HEK293 (cell line): ENCODE data around the gene PTGES3L.
A peak's percentile ranks its signal among the peaks of the same experiment; 100 is the strongest.

Source experiments
- CTCF ChIA-PET: fragments of 350-600 bp; formaldehyde crosslinking; extraction: SDS; loops from one replicate; lab custom pipeline; 2021; ENCODE audit warnings: antibody characterized with exemption; lab: Yijun Ruan, JAX
- POLR2A ChIA-PET: fragments of 300-600 bp; formaldehyde crosslinking; extraction: SDS; loops from one replicate; lab custom pipeline; 2020; ENCODE audit warnings: antibody characterized with exemption, inconsistent platforms; lab: Yijun Ruan, JAX
- H3K27ac ChIP-seq: fragments of 200-500 bp; sonication (Bioruptor generic); 2 replicates; pipeline ENCODE4 v1.5.1; 2014; ENCODE audit warnings: low read depth, low read length, control low read depth, inconsistent platforms; ENCODE audit errors: extremely low read depth
- H3K36me3 ChIP-seq, 2 experiments: fragments of 200-500 bp in 1 of 2; sonication (Bioruptor generic) in 1 of 2; 1 replicate in 1 of 2; 2 replicates in 1 of 2; pipeline ENCODE4 v1.5.1; 2014 to 2017; ENCODE audit warnings: inconsistent platforms in 2 of 2, low read length in 2 of 2; ENCODE audit not compliant: control insufficient read depth in 2 of 2, insufficient read depth in 1 of 2
- H3K4me1 ChIP-seq: fragments of 200-500 bp; sonication (Bioruptor generic); 2 replicates; pipeline ENCODE4 v1.5.1; 2014; ENCODE audit warnings: mild to moderate bottlenecking, low read length, inconsistent platforms; ENCODE audit not compliant: control insufficient read depth, insufficient read depth
- H3K4me3 ChIP-seq: 2 replicates; pipeline ENCODE4 v1.5.1; 2011; ENCODE audit warnings: low read depth, mild to moderate bottlenecking, control low read depth, low read length, moderate library complexity
- H3K9me3 ChIP-seq: fragments of 200-500 bp; sonication (Bioruptor generic); 2 replicates; pipeline ENCODE4 v1.5.1; 2014; ENCODE audit warnings: low read depth, low read length, inconsistent platforms; ENCODE audit not compliant: control insufficient read depth, insufficient read depth
- EGR2 ChIP-seq: fragments of 450-650 bp; formaldehyde crosslinking; IDR thresholded peaks from 2 replicates; pipeline ENCODE4 v1.5.1; 2016; ENCODE audit warnings: low read depth, missing biosample characterization, missing genetic modification characterization
- GLI4 ChIP-seq: fragments of 450-650 bp; formaldehyde crosslinking; IDR thresholded peaks from 2 replicates; pipeline ENCODE4 v1.5.1; 2016; ENCODE audit warnings: missing biosample characterization, missing genetic modification characterization
- YY1 ChIP-seq: fragments of 450-650 bp; formaldehyde crosslinking; IDR thresholded peaks from 2 replicates; pipeline ENCODE4 v1.5.1; 2018; ENCODE audit warnings: missing biosample characterization, missing genetic modification characterization
- ZIC2 ChIP-seq: fragments of 450-650 bp; formaldehyde crosslinking; IDR thresholded peaks from 2 replicates; pipeline ENCODE4 v1.5.1; 2016; ENCODE audit warnings: missing biosample characterization, missing genetic modification characterization
- ZNF133 ChIP-seq: fragments of 450-650 bp; formaldehyde crosslinking; IDR thresholded peaks from 2 replicates; pipeline ENCODE4 v1.5.1; 2016; ENCODE audit warnings: missing biosample characterization, missing genetic modification characterization
- ZNF335 ChIP-seq: fragments of 450-650 bp; formaldehyde crosslinking; conservative IDR thresholded peaks from 2 replicates; pipeline ENCODE4 v1.5.1; 2016; ENCODE audit warnings: missing biosample characterization, missing genetic modification characterization
- ZNF654 ChIP-seq: fragments of 450-650 bp; formaldehyde crosslinking; IDR thresholded peaks from 2 replicates; pipeline ENCODE4 v1.5.1; 2016; ENCODE audit warnings: low read depth, missing biosample characterization, missing genetic modification characterization
- ZNF660 ChIP-seq: fragments of 450-650 bp; IDR thresholded peaks from 2 replicates; pipeline ENCODE4 v1.5.1; 2018; ENCODE audit warnings: missing biosample characterization, mild to moderate bottlenecking, missing genetic modification characterization
- ZNF664 ChIP-seq: fragments of 450-650 bp; formaldehyde crosslinking; IDR thresholded peaks from 2 replicates; pipeline ENCODE4 v1.5.1; 2016; ENCODE audit warnings: missing biosample characterization, missing genetic modification characterization
- ZXDB ChIP-seq: fragments of 450-650 bp; formaldehyde crosslinking; IDR thresholded peaks from 2 replicates; pipeline ENCODE4 v1.5.1; 2016; ENCODE audit warnings: missing biosample characterization, missing genetic modification characterization
- TF ChIP-seq, protein P1 (sequence below): IDR thresholded peaks from 2 replicates; pipeline ENCODE4 v1.6.1; 2011; ENCODE audit warnings: mild to moderate bottlenecking, low read depth, low read length, borderline replicate concordance
- TF ChIP-seq, protein P2 (sequence below): fragments of 450-650 bp; formaldehyde crosslinking; IDR thresholded peaks from 2 replicates; pipeline ENCODE4 v1.5.1; 2017; ENCODE audit warnings: missing biosample characterization, missing genetic modification characterization
- TF ChIP-seq, protein P3 (sequence below): fragments of 450-650 bp; formaldehyde crosslinking; IDR thresholded peaks from 2 replicates; pipeline ENCODE4 v1.5.1; 2017; ENCODE audit warnings: missing biosample characterization, missing genetic modification characterization

Gene PTGES3L

DNA sequence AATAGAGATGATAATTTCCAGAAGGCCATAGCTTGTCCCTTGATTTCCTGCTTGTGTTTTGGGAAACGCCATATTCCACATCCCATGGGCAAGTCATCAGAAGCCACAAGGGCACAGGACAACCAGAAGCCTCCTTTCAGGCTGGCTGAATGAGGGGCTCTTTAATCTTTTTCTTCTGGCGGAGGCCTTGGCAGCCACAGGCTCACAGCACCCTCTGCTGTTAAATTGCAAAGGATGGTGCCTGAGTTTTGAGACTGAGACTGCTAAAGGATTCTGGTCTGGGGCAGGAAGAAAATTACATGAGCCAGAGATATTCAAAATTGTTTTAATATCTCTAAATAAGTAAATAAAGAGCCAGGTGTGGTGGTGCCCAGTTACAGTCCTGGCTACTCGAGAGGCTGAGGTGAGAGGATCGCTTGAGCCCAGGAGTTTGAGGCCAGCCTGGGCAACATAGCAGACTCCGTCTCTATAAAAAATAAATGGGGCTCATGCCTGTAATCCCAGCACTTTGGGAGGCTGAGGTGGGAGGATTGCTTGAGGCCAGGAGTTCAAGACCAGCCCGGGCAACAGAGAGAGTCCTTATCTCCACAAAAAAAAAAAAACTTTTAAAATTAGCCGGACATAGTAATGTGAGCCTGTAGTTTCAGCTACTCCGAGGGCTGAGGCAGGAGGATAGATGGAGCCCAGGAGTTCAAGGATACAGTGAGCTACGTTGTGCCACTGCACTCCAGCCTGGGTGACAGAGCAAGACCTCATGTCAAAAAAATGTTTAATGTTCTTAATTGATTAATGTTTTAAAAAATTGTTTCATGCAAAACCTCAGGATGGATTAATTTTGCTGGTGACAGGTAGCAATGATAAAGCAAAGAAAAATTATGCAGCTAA is 41.9 kb downstream of the PTGES3L start (continued):
- peak; percentile 59; the same call in 1 of the 2 replicates for TF ChIP-seq ZNF660 (tag by site-specific recombination)
- TF ChIP-seq ZNF664 (tag by site-specific recombination): no peak
- TF ChIP-seq GLI4: no peak

DNA sequence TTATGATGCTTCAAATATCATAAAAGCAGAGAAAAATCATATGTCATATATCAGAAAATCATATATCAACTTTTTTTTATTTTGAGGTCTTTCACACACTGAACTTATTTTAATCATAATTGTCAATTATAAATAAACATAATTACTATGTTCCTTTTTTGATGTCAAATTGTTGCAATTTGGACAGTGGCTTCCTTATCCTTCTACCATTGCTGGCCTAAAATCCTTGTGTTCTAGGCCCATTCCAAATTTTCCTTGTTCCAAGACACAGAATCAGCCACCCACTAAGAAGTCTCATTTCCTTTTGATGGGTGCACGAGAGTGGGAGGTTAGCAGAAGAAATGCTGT is 50.4 kb downstream of the PTGES3L start:
- H3K4me3 ChIP-seq: no peak overlapping the region
- no peak overlapping the region for H3K27ac ChIP-seq
- no peaks in the 10 kb centered on the region for H3K36me3 ChIP-seq
- CTCF ChIA-PET: interaction anchor here (0.6 to 4.4 kb wide), 18 partner anchors 8 to 351 kb away, joined by 3 to 47 read pairs (median 4); partner anchors contain the start of gene AOC2
- TF ChIP-seq YY1 (tag by site-specific recombination): no peak
- TF ChIP-seq, protein P1, sequence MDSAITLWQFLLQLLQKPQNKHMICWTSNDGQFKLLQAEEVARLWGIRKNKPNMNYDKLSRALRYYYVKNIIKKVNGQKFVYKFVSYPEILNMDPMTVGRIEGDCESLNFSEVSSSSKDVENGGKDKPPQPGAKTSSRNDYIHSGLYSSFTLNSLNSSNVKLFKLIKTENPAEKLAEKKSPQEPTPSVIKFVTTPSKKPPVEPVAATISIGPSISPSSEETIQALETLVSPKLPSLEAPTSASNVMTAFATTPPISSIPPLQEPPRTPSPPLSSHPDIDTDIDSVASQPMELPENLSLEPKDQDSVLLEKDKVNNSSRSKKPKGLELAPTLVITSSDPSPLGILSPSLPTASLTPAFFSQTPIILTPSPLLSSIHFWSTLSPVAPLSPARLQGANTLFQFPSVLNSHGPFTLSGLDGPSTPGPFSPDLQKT: no peak
- TF ChIP-seq, all 188 proteins: peak for 0
- H3K9me3 ChIP-seq: no peaks in the 10 kb centered on the region
- POLR2A ChIA-PET: interaction anchor here (0.8 to 1.5 kb wide), 3 partner anchors 82 to 105 kb away, joined by 3 to 6 read pairs (median 3); partner anchors contain the start of genes AOC2 and BECN1
- no peaks in the 10 kb centered on the region for H3K4me1 ChIP-seq

DNA sequence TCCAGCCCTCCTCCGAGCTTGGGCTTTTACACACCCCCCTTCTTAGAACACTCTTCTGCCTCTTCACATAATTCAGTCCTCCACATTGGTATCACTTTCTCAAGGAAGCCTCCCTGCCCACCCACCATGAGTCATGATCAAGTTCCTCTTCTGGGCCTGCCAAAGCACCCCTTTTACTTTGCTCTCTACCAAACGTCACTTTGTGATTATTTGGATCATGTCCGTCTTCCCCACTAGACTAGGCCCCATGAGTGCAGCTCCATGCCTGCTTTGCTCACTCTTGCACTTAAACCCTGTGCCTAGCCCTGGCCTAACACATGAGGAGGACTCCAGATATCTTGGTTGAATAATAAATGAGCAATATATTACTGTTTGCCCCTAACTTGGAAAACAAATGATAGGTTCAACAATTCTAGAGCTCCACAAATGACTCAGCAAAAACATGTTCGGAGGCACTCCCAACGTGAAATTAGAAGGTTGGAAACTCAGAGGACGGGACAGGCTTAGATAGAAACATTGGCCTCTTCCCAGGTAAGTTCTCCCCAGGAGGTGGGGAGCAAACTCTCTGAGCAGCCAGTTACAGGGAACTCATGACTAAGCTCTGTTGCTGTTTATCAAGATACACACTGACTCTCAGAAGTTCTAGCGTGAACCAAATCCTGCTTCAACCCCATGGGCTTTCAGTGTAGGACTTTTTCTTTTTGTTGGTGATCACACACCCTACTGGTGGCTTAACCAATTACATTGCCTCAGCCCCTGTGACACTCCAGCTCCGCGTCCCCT is 51.0 kb downstream of the PTGES3L start:
- Histone ChIP-seq H3K36me3 (no peaks in the 10 kb centered on the region), H3K9me3 (no peaks in the 10 kb centered on the region), H3K4me3 (no peak overlapping the region), H3K4me1 (no peaks in the 10 kb centered on the region), H3K27ac (peak overlapping the region; percentile 36; the same call in 1 of the 2 replicates)
- ChIA-PET POLR2A (interaction anchor here (0.8 to 1.5 kb wide), 3 partner anchors 81 to 105 kb away, joined by 3 to 6 read pairs (median 3); partner anchors contain the start of genes AOC2 and BECN1), CTCF (interaction anchor here (0.6 to 4.4 kb wide), 22 partner anchors 9 to 389 kb away, joined by 3 to 47 read pairs (median 4); partner anchors contain the start of genes AOC2, BECN1 and PSME3)
- TF ChIP-seq ZNF133 (tag by site-specific recombination) (0 out of 2 replicates have a peak, but pooled peaks have one; percentile 9), ZNF335 (tag by site-specific recombination) (0 out of 2 replicates have a peak, but pooled peaks have one; percentile 5), EGR2 (tag by site-specific recombination) (peak; percentile 34; the same call in 1 of the 2 replicates), ZIC2 (tag by site-specific recombination) (no peak), ZXDB (tag by site-specific recombination) (no peak), ZNF654 (tag by site-specific recombination) (peak; percentile 53)
- TF ChIP-seq, protein P2, sequence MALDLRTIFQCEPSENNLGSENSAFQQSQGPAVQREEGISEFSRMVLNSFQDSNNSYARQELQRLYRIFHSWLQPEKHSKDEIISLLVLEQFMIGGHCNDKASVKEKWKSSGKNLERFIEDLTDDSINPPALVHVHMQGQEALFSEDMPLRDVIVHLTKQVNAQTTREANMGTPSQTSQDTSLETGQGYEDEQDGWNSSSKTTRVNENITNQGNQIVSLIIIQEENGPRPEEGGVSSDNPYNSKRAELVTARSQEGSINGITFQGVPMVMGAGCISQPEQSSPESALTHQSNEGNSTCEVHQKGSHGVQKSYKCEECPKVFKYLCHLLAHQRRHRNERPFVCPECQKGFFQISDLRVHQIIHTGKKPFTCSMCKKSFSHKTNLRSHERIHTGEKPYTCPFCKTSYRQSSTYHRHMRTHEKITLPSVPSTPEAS: no peak
- TF ChIP-seq, protein P3, sequence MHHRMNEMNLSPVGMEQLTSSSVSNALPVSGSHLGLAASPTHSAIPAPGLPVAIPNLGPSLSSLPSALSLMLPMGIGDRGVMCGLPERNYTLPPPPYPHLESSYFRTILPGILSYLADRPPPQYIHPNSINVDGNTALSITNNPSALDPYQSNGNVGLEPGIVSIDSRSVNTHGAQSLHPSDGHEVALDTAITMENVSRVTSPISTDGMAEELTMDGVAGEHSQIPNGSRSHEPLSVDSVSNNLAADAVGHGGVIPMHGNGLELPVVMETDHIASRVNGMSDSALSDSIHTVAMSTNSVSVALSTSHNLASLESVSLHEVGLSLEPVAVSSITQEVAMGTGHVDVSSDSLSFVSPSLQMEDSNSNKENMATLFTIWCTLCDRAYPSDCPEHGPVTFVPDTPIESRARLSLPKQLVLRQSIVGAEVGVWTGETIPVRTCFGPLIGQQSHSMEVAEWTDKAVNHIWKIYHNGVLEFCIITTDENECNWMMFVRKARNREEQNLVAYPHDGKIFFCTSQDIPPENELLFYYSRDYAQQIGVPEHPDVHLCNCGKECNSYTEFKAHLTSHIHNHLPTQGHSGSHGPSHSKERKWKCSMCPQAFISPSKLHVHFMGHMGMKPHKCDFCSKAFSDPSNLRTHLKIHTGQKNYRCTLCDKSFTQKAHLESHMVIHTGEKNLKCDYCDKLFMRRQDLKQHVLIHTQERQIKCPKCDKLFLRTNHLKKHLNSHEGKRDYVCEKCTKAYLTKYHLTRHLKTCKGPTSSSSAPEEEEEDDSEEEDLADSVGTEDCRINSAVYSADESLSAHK (tag by site-specific recombination): no peak
